ENCODE results near the gene SKOR1.

SKOR1 gene

DNA sequence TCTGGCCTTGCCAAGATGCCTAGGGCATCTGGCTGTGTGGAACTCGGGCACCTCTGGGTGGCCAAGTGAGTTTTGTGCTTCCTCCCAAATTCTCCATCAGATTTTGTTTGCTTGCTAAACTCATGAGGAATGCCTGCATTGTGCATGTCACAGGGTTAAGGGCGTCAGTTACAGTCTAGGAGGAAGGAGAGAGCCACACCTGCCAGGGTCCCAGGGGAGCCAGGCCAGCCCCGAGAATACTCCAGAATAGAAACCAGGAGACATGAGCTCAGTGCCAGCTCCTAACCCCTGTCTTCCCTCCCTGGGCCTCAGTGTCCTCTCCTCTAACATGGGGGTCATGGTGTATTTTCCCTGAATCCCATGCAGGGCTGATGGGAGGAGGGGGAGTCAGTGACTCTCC lies 22.0 kb upstream of the SKOR1 start:
- TF ChIP-seq, protein P1, sequence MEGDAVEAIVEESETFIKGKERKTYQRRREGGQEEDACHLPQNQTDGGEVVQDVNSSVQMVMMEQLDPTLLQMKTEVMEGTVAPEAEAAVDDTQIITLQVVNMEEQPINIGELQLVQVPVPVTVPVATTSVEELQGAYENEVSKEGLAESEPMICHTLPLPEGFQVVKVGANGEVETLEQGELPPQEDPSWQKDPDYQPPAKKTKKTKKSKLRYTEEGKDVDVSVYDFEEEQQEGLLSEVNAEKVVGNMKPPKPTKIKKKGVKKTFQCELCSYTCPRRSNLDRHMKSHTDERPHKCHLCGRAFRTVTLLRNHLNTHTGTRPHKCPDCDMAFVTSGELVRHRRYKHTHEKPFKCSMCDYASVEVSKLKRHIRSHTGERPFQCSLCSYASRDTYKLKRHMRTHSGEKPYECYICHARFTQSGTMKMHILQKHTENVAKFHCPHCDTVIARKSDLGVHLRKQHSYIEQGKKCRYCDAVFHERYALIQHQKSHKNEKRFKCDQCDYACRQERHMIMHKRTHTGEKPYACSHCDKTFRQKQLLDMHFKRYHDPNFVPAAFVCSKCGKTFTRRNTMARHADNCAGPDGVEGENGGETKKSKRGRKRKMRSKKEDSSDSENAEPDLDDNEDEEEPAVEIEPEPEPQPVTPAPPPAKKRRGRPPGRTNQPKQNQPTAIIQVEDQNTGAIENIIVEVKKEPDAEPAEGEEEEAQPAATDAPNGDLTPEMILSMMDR (IDR thresholded peaks at IDR 0.05; ENCODE audit: insufficient read depth, low read length, missing control alignments) = no peak
- CTCF ChIA-PET = no interaction called here
- POLR2A ChIA-PET = no interaction called here
- no peak overlapping the region for H3K4me3 ChIP-seq (ENCODE audit: low read depth, low read length)
- no peak for DNase-seq (ENCODE audit: low read depth, low spot score)

DNA sequence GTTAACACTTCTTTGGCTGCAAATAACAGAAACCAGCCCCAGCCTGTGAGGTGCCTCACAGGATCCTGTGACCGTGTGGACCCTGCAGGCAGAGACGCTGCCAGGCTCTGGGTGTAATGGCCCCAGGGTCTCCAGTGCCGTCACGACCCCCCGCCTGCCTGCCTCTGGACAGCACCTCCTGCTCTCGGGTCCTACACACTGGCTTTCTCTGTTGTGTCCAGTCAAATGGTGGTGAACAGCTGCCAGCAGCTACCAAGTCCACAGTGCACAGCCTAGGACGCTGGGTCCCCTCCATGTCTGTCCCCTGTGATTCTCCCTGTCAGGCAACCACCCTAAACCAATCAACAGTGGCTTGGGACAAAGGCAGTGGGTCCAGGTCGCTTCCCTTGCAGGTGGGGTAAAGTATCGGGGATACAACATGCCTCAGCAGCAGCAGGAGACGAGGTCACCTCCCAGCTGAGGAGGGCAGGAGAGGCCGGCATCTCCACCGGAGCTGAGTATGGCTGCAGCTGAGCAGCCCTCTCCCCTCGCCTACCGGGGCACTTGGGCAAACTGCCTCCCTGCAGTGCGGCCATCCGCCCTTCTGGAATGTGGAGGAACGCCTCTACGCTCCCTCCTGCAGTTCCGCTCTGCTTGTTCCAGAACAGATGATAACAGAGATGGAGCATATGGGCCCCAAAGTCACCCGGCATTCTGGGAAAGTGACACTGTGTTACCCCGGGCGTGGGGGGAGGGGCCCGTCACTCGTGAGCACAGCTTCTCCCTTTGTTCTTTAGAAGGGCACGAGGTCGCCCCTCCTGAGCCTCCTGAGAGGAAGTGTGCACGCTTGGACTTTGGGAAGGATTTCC lies 21.1 kb upstream of the SKOR1 start:
- ChIA-PET POLR2A (no interaction called here), CTCF (no interaction called here)
- no peak overlapping the region for H3K4me3 ChIP-seq (ENCODE audit: low read depth, low read length)
- TF ChIP-seq, protein P1 (IDR thresholded peaks at IDR 0.05; ENCODE audit: insufficient read depth, low read length, missing control alignments) = no peak
- DNase-seq (ENCODE audit: low read depth, low spot score) = no peak

DNA sequence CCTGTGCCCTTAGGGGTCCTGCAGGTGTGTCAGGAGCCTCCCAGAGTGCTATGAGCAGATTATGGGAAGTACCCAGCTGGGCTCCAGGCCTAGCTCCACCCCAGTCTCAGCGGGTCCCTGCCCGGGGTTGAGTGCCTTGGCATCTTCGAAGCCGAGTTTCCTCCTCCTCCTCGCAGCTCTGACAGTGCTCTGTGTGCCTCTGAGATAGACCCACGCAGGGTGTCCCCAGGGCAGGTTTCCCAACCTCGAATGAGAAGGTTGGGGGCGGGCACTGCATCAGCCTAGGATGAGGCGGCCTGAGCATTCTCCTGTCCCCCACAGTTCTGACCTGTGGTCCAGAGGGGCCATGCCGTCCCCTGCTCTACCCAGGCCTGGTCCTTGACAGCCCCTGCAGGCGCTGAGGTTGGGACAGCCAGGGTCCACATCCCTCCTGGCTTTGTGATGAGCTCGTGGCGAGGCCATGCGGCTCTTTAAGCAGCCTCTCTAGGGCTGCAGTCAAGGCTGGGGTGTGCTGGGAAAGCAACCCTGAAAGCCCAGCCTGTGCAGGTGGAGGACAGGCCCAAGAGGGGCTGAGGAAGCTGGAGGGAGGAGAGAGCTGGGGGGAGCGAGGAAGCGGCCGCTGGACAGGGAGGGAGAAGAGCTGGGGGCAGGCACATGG lies 20.2 kb upstream of the SKOR1 start:
- ChIA-PET CTCF (no interaction called here), POLR2A (no interaction called here)
- no peak for DNase-seq (ENCODE audit: low read depth, low spot score)
- no peak overlapping the region for H3K4me3 ChIP-seq (ENCODE audit: low read depth, low read length)
- TF ChIP-seq, protein P1 (IDR thresholded peaks at IDR 0.05; ENCODE audit: insufficient read depth, low read length, missing control alignments) = no peak

DNA sequence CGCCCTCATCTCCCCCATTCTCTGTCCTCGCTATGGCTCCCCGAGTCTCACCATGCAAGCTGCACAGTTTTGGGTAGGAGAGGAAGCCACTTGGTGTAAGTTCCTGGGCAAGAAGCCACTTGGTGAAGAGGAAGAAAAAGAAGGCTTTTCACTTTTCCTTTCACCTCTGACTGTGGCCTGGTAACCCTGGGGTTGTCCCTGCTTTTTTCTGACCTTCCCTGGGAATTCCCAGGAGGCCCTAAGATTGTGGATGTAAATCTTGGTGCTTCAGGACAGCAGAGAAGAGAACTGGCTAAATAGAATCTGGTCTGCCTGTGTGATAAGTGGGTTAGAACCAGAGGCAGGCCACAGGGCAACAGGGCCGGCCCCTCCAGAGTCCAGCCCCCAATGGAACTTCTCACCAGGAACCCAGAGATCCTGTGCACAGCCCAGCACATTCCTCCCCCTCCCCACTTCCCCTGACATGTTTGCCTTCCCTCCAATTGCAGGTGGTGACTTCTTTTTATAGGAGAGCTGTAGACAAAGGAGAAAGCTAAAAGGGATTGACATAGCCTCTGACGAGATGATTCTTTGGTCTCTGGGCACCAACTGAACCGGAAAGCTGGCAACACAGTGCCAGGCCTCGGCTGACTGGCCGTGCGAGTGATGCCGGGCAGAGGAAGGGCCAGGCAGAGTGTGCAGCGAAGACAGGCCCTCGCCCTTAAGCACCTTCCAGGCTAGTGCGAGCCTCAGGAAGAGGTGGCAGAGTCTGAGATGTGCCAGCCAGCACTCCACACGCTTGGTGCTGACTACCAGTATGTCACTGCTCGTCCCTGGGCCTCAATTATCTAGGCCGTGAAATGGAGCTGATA lies 19.4 kb upstream of the SKOR1 start:
- DNase-seq (ENCODE audit: low read depth, low spot score) = no peak
- POLR2A ChIA-PET = no interaction called here
- CTCF ChIA-PET = interaction anchor here (1.0 kb wide), 1 partner anchor 9 kb away, joined by 3 read pairs; no protein-coding TSS in a partner anchor
- TF ChIP-seq, protein P1 (IDR thresholded peaks at IDR 0.05; ENCODE audit: insufficient read depth, low read length, missing control alignments) = no peak
- H3K4me3 ChIP-seq (ENCODE audit: low read depth, low read length) = no peak overlapping the region

DNA sequence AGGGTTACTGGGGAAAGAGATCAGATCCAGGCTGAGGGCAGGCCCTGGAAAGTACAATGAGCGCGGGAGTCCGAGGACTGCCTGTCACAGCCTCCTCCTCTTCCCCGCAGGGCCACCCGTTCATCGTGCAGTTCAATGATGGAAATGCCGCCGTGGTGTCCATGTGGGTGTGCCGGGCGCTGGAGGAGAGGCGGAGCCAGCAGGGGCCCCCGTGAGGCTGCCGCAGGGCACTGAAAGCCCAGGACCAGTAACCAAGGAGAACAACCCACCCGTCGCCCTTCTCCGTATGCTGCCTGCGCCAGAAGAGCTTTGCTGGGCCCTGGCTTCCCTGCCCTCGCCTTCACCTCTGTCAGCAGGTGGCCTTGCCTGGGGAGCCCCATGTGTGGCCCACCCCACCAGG lies 18.8 kb upstream of the SKOR1 start:
- ChIA-PET POLR2A (no interaction called here), CTCF (interaction anchor here (1.0 kb wide), 1 partner anchor 8 kb away, joined by 3 read pairs; no protein-coding TSS in a partner anchor)
- DNase-seq (ENCODE audit: low read depth, low spot score) = no peak
- no peak overlapping the region for H3K4me3 ChIP-seq (ENCODE audit: low read depth, low read length)
- TF ChIP-seq, protein P1 (IDR thresholded peaks at IDR 0.05; ENCODE audit: insufficient read depth, low read length, missing control alignments) = no peak
